NT2/D1 (cell line): ENCODE data around the gene TGFBR3.

ENCODE experiments used
- DNase-seq: peaks from one replicate; pipeline ENCODE4 v3.0.0-alpha.2; 2011; ENCODE audit warnings: low read depth, low spot score
- H3K27me3 ChIP-seq: 2 replicates; pipeline ENCODE4 v1.6.0; 2011; ENCODE audit warnings: mild to moderate bottlenecking; ENCODE audit not compliant: insufficient read length, insufficient read depth
- H3K36me3 ChIP-seq: 2 replicates; pipeline ENCODE4 v1.6.1; 2011; ENCODE audit warnings: mild to moderate bottlenecking, low read length, mixed read lengths; ENCODE audit not compliant: insufficient read depth, insufficient read length
- H3K4me1 ChIP-seq: 2 replicates; pipeline ENCODE4 v1.5.1; 2011; ENCODE audit not compliant: insufficient read depth, insufficient read length
- H3K4me3 ChIP-seq: 2 replicates; pipeline ENCODE4 v1.5.1; 2011; ENCODE audit warnings: low read depth; ENCODE audit not compliant: insufficient read length
- H3K9ac ChIP-seq: 2 replicates; pipeline ENCODE4 v1.6.0; 2011; ENCODE audit warnings: low read depth; ENCODE audit not compliant: insufficient read length
- H3K9me3 ChIP-seq: 2 replicates; pipeline ENCODE4 v1.5.1; 2011; ENCODE audit warnings: mild to moderate bottlenecking, low read length; ENCODE audit not compliant: insufficient read depth
- SUZ12 ChIP-seq: IDR thresholded peaks from 2 replicates; pipeline ENCODE4 v1.6.1; 2011; ENCODE audit not compliant: insufficient read length, insufficient read depth; ENCODE audit errors: extremely low read depth
- YY1 ChIP-seq: IDR thresholded peaks from 2 replicates; pipeline ENCODE4 v1.6.1; 2011; ENCODE audit not compliant: insufficient read length, insufficient read depth
- ZNF274 ChIP-seq: IDR thresholded peaks from 2 replicates; pipeline ENCODE4 v1.6.1; 2011; ENCODE audit warnings: mild to moderate bottlenecking, low read depth, low read length

The TGFBR3 gene

GRCh38 chr1:91826248-91826647 lies 59.7 kb downstream of the TGFBR3 start:
- Histone ChIP-seq H3K4me3 (no peak overlapping the region), H3K27me3 (no peaks in the 10 kb centered on the region), H3K4me1 (no peaks in the 10 kb centered on the region), H3K9ac (no peak overlapping the region), H3K36me3 (no peaks in the 10 kb centered on the region), H3K9me3 (no peaks in the 10 kb centered on the region)
- TF ChIP-seq ZNF274 (no peak), SUZ12 (no peak), YY1 (no peak)
- no peak for DNase-seq

GRCh38 chr1:91821126-91821868 lies 64.7 kb downstream of the TGFBR3 start:
- Histone ChIP-seq H3K4me1 (no peaks in the 10 kb centered on the region), H3K27me3 (no peaks in the 10 kb centered on the region), H3K36me3 (no peaks in the 10 kb centered on the region), H3K4me3 (no peak overlapping the region), H3K9ac (no peak overlapping the region), H3K9me3 (no peaks in the 10 kb centered on the region)
- no peak for DNase-seq
- TF ChIP-seq YY1 (no peak), SUZ12 (no peak), ZNF274 (no peak)

GRCh38 chr1:91819038-91819788 lies 66.7 kb downstream of the TGFBR3 start:
- Histone ChIP-seq H3K36me3 (no peaks in the 10 kb centered on the region), H3K27me3 (no peaks in the 10 kb centered on the region), H3K9ac (no peak overlapping the region), H3K9me3 (no peaks in the 10 kb centered on the region), H3K4me3 (no peak overlapping the region), H3K4me1 (no peaks in the 10 kb centered on the region)
- TF ChIP-seq YY1 (no peak), ZNF274 (no peak), SUZ12 (no peak)
- DNase-seq, result no peak

- Histone ChIP-seq H3K36me3 (no peaks in the 10 kb centered on the region), H3K4me3 (no peak overlapping the region), H3K9me3 (no peaks in the 10 kb centered on the region), H3K4me1 (no peaks in the 10 kb centered on the region), H3K27me3 (no peaks in the 10 kb centered on the region), H3K9ac (no peak overlapping the region)
- no peak for DNase-seq
- TF ChIP-seq YY1 (no peak), SUZ12 (no peak), ZNF274 (no peak)
Observed at GRCh38 chr1:91818713-91818975, 67.3 kb downstream of the TGFBR3 start.

GRCh38 chr1:91817211-91817905 lies 68.6 kb downstream of the TGFBR3 start:
- no peaks in the 10 kb centered on the region for H3K36me3 ChIP-seq
- H3K9me3 ChIP-seq, result no peaks in the 10 kb centered on the region
- no peak for DNase-seq
- H3K9ac ChIP-seq, result no peak overlapping the region
- H3K4me3 ChIP-seq, result no peak overlapping the region
- no peaks in the 10 kb centered on the region for H3K27me3 ChIP-seq
- H3K4me1 ChIP-seq, result no peaks in the 10 kb centered on the region
- no peak for TF ChIP-seq ZNF274
- no peak for TF ChIP-seq YY1

GRCh38 chr1:91816031-91816430 lies 69.9 kb downstream of the TGFBR3 start:
- H3K36me3 ChIP-seq, result no peaks in the 10 kb centered on the region
- DNase-seq, result no peak
- no peaks in the 10 kb centered on the region for H3K9me3 ChIP-seq
- TF ChIP-seq ZNF274 (no peak), SUZ12 (no peak), YY1 (no peak)
- no peak overlapping the region for H3K4me3 ChIP-seq
- H3K27me3 ChIP-seq, result no peaks in the 10 kb centered on the region
- no peak overlapping the region for H3K9ac ChIP-seq
- no peaks in the 10 kb centered on the region for H3K4me1 ChIP-seq

- DNase-seq, result no peak
Observed at GRCh38 chr1:91814448-91814847, 71.5 kb downstream of the TGFBR3 start.

More at GRCh38 chr1:91814448-91814847, 71.5 kb downstream of the TGFBR3 start:
- Histone ChIP-seq H3K27me3 (no peaks in the 10 kb centered on the region), H3K9me3 (no peaks in the 10 kb centered on the region), H3K4me3 (no peak overlapping the region), H3K4me1 (no peaks in the 10 kb centered on the region), H3K36me3 (no peaks in the 10 kb centered on the region), H3K9ac (no peak overlapping the region)
- no peak for TF ChIP-seq ZNF274
- TF ChIP-seq YY1, result no peak
- TF ChIP-seq SUZ12, result no peak
